ENCODE data around the gene PTPRE.

PTPRE gene

GRCh38 chr10:128062331-128062880 lies 155.5 kb downstream of the PTPRE start:
- H3K36me3 Mint-ChIP-seq, result peaks cover 37% of the 10 kb centered on the region
- H3K27ac Mint-ChIP-seq, result peak overlapping the region; percentile 93
- no peaks in the 10 kb centered on the region for H3K27me3 Mint-ChIP-seq
- H3K9me3 Mint-ChIP-seq (ENCODE audit: low read depth), result no peaks in the 10 kb centered on the region
- H3K4me1 Mint-ChIP-seq (ENCODE audit: low read depth), result peaks cover 91% of the 10 kb centered on the region
- peak overlapping the region; percentile 86 for H3K4me3 Mint-ChIP-seq

DNA sequence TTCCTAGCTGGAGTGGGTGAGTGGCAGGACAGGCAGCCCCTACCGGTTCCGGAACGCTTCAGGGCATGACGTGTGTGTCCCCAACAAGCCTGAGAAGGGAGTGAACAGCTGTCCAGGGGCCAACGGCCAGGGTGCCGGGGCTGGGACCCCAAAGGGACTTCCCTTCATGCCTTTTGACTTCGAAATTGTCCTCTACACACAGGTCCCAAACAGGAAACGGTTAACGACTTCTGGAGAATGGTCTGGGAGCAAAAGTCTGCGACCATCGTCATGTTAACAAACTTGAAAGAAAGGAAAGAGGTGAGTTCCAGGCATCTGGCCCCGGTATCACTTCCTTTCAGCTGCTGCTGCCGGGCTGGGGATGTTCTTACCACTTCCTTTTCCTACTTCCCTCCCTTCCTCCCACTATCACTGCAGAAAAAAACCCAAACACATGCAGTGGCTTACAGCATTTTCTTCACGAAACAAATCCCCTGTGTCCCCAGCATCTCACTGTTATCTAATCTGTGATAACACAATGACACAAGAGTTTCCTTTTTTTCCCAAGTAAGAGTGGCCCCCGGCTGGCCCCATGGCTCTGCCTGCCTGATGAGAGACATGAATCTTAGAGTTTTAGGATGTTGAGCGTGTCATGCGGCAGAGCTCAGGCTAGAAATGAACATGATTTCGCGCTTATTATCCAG lies 156.1 kb downstream of the PTPRE start:
- Mint-ChIP-seq H3K27ac (peak overlapping the region; percentile 93), H3K36me3 (peaks cover 35% of the 10 kb centered on the region), H3K4me3 (peak overlapping the region; percentile 86), H3K4me1 (ENCODE audit: low read depth) (peaks cover 88% of the 10 kb centered on the region), H3K9me3 (ENCODE audit: low read depth) (no peaks in the 10 kb centered on the region), H3K27me3 (no peaks in the 10 kb centered on the region)

DNA sequence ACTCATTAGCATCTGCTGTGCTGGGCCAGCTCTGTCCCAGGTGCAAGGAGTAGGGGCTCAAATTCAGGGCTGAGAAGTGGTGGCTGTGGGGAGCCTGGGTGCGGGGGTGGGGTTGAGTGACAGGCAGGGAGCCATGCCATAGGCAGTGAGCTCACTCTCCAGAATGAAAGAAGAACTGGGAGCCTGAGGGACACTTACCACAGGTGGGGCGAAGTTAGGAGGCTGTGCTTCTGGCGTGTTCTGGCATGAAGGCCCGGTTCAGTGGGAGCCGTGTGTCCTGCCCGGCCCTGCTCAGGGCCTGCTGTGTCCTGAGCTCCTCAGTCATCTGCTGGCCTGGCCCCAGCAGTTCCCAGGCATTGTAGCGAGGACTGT lies 156.8 kb downstream of the PTPRE start:
- Mint-ChIP-seq H3K4me3 (peak overlapping the region; percentile 86), H3K27me3 (no peaks in the 10 kb centered on the region), H3K36me3 (peaks cover 35% of the 10 kb centered on the region), H3K9me3 (ENCODE audit: low read depth) (no peaks in the 10 kb centered on the region), H3K27ac (peak overlapping the region; percentile 93), H3K4me1 (ENCODE audit: low read depth) (peaks cover 82% of the 10 kb centered on the region)

DNA sequence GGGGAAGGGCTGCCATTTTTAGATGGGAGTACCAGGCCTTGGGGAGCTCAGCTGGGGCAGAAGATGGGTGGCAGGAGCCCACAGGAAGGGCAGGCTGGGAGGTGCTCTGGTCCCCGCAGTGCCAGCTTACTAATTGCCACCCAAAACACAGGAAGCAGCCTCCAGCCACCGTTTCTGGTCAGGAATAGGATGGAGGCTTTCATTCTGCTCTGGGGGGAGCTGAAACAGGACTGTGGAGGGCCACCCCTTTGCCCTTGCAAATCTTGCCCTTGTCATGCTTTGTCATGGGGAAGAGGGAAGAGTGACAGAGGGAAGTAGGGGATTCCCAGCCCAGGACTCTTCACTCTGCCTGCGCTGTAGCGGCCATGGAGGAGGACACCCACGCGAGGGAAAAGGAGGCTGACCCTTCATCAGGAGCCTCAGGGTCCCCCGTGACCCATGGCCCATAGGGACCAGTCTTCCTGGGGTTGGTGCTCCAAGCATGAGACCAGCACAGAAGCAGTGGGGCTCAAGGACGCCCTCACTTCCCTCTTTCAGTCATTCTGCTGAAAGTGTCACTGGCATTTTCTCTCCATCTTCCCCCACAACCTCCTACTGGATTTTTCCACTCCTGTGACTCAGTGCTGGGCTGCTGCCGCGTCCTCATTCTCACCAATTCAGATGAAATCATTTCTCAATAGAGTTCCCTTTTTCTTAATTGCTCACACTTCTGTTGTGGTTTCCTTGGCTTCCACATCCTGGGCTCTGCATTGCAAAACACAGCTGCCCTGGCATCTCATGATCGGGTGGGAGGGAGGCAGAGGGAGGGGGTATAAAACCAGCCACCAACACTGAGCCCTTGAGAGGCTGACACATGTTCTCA lies 157.4 kb downstream of the PTPRE start:
- H3K4me3 Mint-ChIP-seq, result peak overlapping the region; percentile 86
- peaks cover 80% of the 10 kb centered on the region for H3K4me1 Mint-ChIP-seq (ENCODE audit: low read depth)
- H3K36me3 Mint-ChIP-seq, result peaks cover 37% of the 10 kb centered on the region
- no peaks in the 10 kb centered on the region for H3K9me3 Mint-ChIP-seq (ENCODE audit: low read depth)
- H3K27ac Mint-ChIP-seq, result peak overlapping the region; percentile 93
- H3K27me3 Mint-ChIP-seq, result no peaks in the 10 kb centered on the region

- H3K36me3 Mint-ChIP-seq, result peaks cover 33% of the 10 kb centered on the region
- H3K27me3 Mint-ChIP-seq, result no peaks in the 10 kb centered on the region
Observed at GRCh38 chr10:128064970-128065580, 158.2 kb downstream of the PTPRE start.

GRCh38 chr10:128065881-128066534 lies 159.1 kb downstream of the PTPRE start:
- Mint-ChIP-seq H3K9me3 (ENCODE audit: low read depth) (no peaks in the 10 kb centered on the region), H3K27ac (peak overlapping the region; percentile 50), H3K36me3 (peaks cover 32% of the 10 kb centered on the region), H3K4me1 (ENCODE audit: low read depth) (peaks cover 67% of the 10 kb centered on the region), H3K4me3 (peak overlapping the region; percentile 67), H3K27me3 (no peaks in the 10 kb centered on the region)

More at GRCh38 chr10:128064970-128065580, 158.2 kb downstream of the PTPRE start:
- Mint-ChIP-seq H3K9me3 (ENCODE audit: low read depth) (no peaks in the 10 kb centered on the region), H3K27ac (peak overlapping the region; percentile 93), H3K4me3 (peak overlapping the region; percentile 86), H3K4me1 (ENCODE audit: low read depth) (peaks cover 74% of the 10 kb centered on the region)

DNA sequence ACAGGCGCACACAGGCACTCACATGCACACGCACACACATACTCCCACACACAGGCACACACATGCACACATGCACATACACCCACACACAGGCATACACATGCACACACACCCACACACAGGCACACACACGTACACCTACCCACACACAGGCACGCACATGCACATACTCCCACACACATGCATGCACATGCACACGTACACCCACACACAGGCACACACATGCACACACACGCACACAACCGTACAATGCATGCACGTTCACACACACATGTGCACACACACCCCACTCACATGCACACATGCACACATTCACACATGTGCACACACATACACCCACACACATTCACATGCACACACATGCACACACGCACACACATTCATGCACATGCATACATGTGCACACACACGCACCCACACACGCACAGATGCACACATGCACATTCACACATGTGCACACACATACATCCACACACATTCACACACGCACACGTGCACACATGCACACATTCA lies 160.0 kb downstream of the PTPRE start:
- H3K9me3 Mint-ChIP-seq (ENCODE audit: low read depth), result no peaks in the 10 kb centered on the region
- peak overlapping the region; percentile 72 for H3K27ac Mint-ChIP-seq
- H3K36me3 Mint-ChIP-seq, result peaks cover 29% of the 10 kb centered on the region
- peaks cover 61% of the 10 kb centered on the region for H3K4me1 Mint-ChIP-seq (ENCODE audit: low read depth)
- peak overlapping the region; percentile 36 for H3K4me3 Mint-ChIP-seq
- no peaks in the 10 kb centered on the region for H3K27me3 Mint-ChIP-seq

DNA sequence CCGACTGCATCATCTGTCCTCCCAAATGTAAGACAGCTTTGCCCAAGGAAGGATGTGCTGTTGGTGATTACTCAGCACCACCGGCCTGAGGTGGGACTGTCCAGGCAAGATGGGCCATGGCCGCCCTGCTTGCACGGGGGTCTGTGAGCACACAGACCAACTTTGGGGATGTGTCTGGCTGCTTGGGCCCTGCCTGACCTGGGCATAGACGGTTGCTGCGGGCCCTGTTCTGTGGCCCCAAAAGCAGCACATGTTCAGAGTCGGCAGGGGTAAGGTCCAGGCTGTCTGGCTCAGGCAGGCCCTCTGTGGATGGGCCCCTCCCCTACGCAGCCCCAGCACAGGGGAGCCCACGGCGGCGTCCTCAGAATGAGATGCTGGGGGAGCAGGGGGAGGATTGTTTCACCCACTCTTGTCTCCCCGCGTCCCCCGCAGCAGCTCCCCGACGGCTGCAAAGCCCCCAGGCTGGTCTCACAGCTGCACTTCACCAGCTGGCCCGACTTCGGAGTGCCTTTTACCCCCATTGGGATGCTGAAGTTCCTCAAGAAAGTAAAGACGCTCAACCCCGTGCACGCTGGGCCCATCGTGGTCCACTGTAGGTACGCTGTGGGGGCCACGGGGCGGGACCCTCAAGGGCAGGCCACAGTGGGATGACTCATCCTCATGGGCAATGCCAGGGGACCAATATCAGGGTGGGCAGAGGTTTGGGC lies 160.9 kb downstream of the PTPRE start:
- Mint-ChIP-seq H3K27ac (no peak overlapping the region), H3K4me1 (ENCODE audit: low read depth) (peaks cover 52% of the 10 kb centered on the region), H3K36me3 (peaks cover 26% of the 10 kb centered on the region), H3K4me3 (peak overlapping the region; percentile 36), H3K9me3 (ENCODE audit: low read depth) (no peaks in the 10 kb centered on the region), H3K27me3 (no peaks in the 10 kb centered on the region)

DNA sequence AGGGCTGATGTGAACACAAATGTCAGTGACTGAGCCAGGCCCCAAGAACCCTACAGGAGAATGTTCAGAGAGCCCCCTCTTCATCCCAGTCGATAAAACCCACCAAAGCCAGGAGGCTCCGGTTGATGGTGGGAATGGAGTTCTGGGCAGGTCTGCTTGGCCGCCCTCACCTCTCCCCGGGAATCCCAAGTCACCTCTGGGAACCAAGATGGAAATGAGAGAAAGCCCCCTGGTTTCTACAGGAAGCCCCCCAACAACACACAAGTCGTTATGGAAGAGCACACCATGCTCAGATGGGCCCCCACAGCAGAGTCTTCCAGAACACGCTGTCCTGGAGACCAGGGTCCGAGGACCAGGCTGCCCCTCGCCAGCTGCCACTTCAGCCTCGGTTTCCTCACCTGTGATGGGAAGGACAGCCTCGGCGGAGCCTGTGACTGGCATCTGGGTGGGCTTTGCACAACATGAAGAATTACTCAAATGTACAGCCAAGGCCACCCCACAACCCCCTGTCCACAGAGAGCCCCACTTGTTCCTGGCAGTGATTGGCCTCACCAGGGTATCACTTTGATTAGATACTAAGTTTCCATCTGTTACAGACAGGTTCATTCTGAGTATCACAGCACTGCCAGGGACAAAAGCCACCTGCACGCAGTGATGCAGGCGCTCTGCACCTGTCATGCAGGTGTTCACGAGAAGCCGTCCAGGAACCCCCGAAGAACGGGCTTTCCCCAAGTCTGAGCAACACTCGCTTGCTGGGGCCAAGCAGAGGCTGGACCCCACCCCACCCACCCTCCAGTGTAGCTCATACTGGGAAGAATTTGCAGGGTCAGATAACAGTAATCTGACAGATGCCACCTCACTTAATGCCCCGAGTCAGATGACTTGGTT lies 161.7 kb downstream of the PTPRE start:
- Mint-ChIP-seq H3K4me1 (ENCODE audit: low read depth) (peaks cover 45% of the 10 kb centered on the region), H3K36me3 (peaks cover 30% of the 10 kb centered on the region), H3K4me3 (no peak overlapping the region), H3K9me3 (ENCODE audit: low read depth) (no peaks in the 10 kb centered on the region), H3K27ac (peak overlapping the region; percentile 28), H3K27me3 (no peaks in the 10 kb centered on the region)

DNA sequence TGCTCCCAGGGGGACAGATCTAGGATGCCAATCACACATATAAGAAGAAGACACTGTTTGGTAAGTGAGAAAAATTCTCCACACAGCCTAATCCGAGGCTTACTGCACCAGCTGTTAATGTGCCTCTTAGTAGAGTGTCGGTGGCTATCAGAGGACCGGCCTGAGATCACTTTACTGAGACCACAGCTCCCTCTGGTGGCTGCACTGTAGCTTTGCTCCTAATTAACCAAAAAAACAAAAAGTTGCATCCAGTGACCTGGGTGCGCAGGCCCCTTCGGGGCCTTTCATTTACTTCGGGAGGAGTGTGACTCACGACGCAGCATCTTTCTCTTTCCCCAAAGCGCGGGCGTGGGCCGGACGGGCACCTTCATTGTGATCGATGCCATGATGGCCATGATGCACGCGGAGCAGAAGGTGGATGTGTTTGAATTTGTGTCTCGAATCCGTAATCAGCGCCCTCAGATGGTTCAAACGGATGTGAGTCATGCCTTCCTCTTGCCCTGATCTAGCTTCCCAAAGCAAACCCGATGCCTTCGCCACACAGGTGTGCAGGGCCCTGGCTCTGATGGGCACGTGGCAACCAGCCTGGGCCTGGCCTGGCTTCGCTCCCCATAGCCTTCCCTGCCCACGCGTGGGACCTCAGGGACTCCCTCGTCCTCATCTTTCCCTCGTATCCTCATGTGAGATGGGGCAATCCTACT lies 162.6 kb downstream of the PTPRE start:
- peaks cover 27% of the 10 kb centered on the region for H3K36me3 Mint-ChIP-seq
- no peak overlapping the region for H3K4me3 Mint-ChIP-seq
- peak overlapping the region; percentile 28 for H3K27ac Mint-ChIP-seq
- H3K27me3 Mint-ChIP-seq, result no peaks in the 10 kb centered on the region
- no peaks in the 10 kb centered on the region for H3K9me3 Mint-ChIP-seq (ENCODE audit: low read depth)
- peaks cover 37% of the 10 kb centered on the region for H3K4me1 Mint-ChIP-seq (ENCODE audit: low read depth)

DNA sequence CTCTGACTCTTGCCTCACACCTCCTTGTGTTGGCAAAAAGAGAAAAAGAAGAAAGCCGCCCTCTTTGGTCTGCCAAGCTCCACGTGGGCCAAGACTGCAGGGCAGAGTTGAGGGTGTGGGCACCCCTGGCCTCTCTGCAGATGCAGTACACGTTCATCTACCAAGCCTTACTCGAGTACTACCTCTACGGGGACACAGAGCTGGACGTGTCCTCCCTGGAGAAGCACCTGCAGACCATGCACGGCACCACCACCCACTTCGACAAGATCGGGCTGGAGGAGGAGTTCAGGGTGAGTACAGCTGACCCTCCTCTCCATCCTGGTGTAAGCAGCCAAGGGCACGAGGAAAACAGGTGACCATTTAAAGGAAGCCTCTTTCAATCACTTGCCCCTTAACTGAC lies 163.3 kb downstream of the PTPRE start:
- H3K4me1 Mint-ChIP-seq (ENCODE audit: low read depth), result peaks cover 30% of the 10 kb centered on the region
- H3K4me3 Mint-ChIP-seq, result no peak overlapping the region
- peaks cover 29% of the 10 kb centered on the region for H3K36me3 Mint-ChIP-seq
- H3K27me3 Mint-ChIP-seq, result no peaks in the 10 kb centered on the region
- no peak overlapping the region for H3K27ac Mint-ChIP-seq
- no peaks in the 10 kb centered on the region for H3K9me3 Mint-ChIP-seq (ENCODE audit: low read depth)

GRCh38 chr10:128070721-128071416 lies 164.0 kb downstream of the PTPRE start:
- H3K4me1 Mint-ChIP-seq (ENCODE audit: low read depth), result peaks cover 23% of the 10 kb centered on the region
- H3K36me3 Mint-ChIP-seq, result peaks cover 27% of the 10 kb centered on the region
- H3K9me3 Mint-ChIP-seq (ENCODE audit: low read depth), result no peaks in the 10 kb centered on the region
- H3K4me3 Mint-ChIP-seq, result no peak overlapping the region
- no peaks in the 10 kb centered on the region for H3K27me3 Mint-ChIP-seq
- no peak overlapping the region for H3K27ac Mint-ChIP-seq

Measured in activated naive CD8-positive, alpha-beta T cell (primary cell).